ENCODE results near the gene NFE2L3.

DNA sequence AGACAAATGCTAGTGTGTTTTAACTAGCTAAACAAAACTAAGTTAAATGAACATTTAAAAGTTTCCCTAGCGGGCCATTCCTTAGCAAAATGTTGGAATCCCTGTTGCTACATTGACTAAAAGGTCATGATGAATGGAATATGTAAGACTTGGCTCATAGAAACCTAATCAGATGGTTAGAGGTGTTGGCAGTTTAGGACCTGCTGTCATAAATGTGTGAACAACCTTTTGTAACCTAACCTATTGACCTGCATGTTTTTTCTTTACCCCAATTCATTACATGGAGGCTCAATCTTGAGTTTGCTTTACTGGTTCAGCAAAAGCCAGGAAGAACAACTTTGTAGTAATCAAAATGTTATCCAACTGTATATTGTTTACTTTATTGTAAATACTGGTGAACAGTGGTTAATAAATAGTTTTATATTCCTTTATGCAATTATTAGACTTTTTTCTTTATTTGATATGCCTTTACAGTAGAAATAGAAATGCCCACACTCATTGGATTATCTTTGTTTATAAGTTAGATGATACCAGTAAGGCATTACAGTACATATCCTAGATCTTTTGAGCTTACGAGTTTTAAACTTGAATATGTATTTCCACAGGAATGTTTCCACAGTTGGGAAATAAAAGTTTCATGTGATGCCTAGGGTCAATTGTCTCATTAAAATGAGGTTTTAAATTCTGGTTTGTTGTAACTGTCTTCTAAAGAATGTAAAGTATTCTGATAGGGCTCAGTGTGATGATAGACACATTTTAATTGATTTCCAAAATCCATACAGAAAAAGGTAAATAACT, 61.1 kb downstream of the NFE2L3 start:
- TF ChIP-seq, protein P1, sequence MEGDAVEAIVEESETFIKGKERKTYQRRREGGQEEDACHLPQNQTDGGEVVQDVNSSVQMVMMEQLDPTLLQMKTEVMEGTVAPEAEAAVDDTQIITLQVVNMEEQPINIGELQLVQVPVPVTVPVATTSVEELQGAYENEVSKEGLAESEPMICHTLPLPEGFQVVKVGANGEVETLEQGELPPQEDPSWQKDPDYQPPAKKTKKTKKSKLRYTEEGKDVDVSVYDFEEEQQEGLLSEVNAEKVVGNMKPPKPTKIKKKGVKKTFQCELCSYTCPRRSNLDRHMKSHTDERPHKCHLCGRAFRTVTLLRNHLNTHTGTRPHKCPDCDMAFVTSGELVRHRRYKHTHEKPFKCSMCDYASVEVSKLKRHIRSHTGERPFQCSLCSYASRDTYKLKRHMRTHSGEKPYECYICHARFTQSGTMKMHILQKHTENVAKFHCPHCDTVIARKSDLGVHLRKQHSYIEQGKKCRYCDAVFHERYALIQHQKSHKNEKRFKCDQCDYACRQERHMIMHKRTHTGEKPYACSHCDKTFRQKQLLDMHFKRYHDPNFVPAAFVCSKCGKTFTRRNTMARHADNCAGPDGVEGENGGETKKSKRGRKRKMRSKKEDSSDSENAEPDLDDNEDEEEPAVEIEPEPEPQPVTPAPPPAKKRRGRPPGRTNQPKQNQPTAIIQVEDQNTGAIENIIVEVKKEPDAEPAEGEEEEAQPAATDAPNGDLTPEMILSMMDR (IDR thresholded peaks at IDR 0.05; ENCODE audit: insufficient read depth, low read depth, low read length): no peak
- TF ChIP-seq EZH2 (IDR thresholded peaks at IDR 0.05; ENCODE audit: insufficient read depth, low read length): no peak
